Neuronal stem cell (in vitro differentiated cells): Measurements from ENCODE around the gene C11orf21.

ENCODE experiments used
- DNase-seq: peaks from one replicate; pipeline ENCODE4 v3.0.0-alpha.2; 2013; ENCODE audit warnings: low spot score
- H2AFZ ChIP-seq: one replicate; pipeline ENCODE4 v1.6.1; 2013; ENCODE audit warnings: mild to moderate bottlenecking, low read length, inconsistent platforms
- H2AK5ac ChIP-seq: 2 replicates; pipeline ENCODE4 v1.6.1; 2013; ENCODE audit warnings: low read depth, mild to moderate bottlenecking, inconsistent platforms, low read length, moderate library complexity, mixed read lengths
- H2BK120ac ChIP-seq: 2 replicates; pipeline ENCODE4 v1.6.1; 2013; ENCODE audit warnings: low read depth, mild to moderate bottlenecking, inconsistent platforms, low read length, moderate library complexity, mixed read lengths
- H2BK12ac ChIP-seq: one replicate; pipeline ENCODE4 v1.6.1; 2013; ENCODE audit warnings: low read length, inconsistent platforms
- H2BK15ac ChIP-seq: 2 replicates; pipeline ENCODE4 v1.6.1; 2013; ENCODE audit warnings: mild to moderate bottlenecking, low read length, inconsistent platforms, mixed read lengths
- H2BK5ac ChIP-seq: one replicate; pipeline ENCODE4 v1.6.1; 2013; ENCODE audit warnings: inconsistent platforms, mild to moderate bottlenecking, low read length, moderate library complexity
- H3K14ac ChIP-seq: one replicate; pipeline ENCODE4 v1.6.1; 2013; ENCODE audit warnings: low read length, inconsistent platforms
- H3K18ac ChIP-seq: 2 replicates; pipeline ENCODE4 v1.6.1; 2013; ENCODE audit warnings: low read length, inconsistent platforms
- H3K23ac ChIP-seq: 2 replicates; pipeline ENCODE4 v1.6.1; 2013; ENCODE audit warnings: low read depth, mild to moderate bottlenecking, mixed read lengths, low read length, inconsistent platforms; ENCODE audit not compliant: poor library complexity
- H3K27ac ChIP-seq: replicated peaks from 3 replicates; pipeline ENCODE4 v1.5.1; 2013; ENCODE audit warnings: low read length, inconsistent platforms
- H3K27me3 ChIP-seq, 3 experiments: 2 replicates each; pipeline ENCODE4 v1.6.1; 2013; ENCODE audit warnings: low read length in 3 of 3, mild to moderate bottlenecking in 2 of 3, inconsistent platforms in 1 of 3, low read depth in 1 of 3, mixed read lengths in 1 of 3, moderate library complexity in 1 of 3; ENCODE audit not compliant: control insufficient read depth in 3 of 3, insufficient read depth in 3 of 3
- H3K36me3 ChIP-seq, 2 donors: replicated peaks in 1 of 2; 2 replicates each; pipeline ENCODE4 v1.6.1; 2013; ENCODE audit warnings: low read length in 2 of 2; ENCODE audit not compliant: control insufficient read depth in 2 of 2, insufficient read depth in 2 of 2
- H3K4ac ChIP-seq: 2 replicates; pipeline ENCODE4 v1.6.1; 2013; ENCODE audit warnings: inconsistent platforms, mild to moderate bottlenecking, low read length, moderate library complexity
- H3K4me1 ChIP-seq, 2 donors: 1 replicate in 1 of 2; 2 replicates in 1 of 2; pipeline ENCODE4 v1.6.1; 2013; ENCODE audit warnings: low read length in 2 of 2, low read depth in 1 of 2; ENCODE audit not compliant: control insufficient read depth in 2 of 2, insufficient read depth in 1 of 2
- H3K4me2 ChIP-seq: one replicate; pipeline ENCODE4 v1.6.1; 2013; ENCODE audit warnings: mild to moderate bottlenecking, low read length, inconsistent platforms; ENCODE audit not compliant: insufficient read depth, poor library complexity, severe bottlenecking
- H3K4me3 ChIP-seq, 2 donors: 2 replicates each; pipeline ENCODE4 v1.5.1; 2013; ENCODE audit warnings: low read length in 2 of 2, mild to moderate bottlenecking in 2 of 2, inconsistent platforms in 1 of 2, moderate library complexity in 1 of 2
- H3K79me1 ChIP-seq: one replicate; pipeline ENCODE4 v1.6.1; 2013; ENCODE audit warnings: low read depth, mild to moderate bottlenecking, inconsistent platforms, low read length, moderate library complexity
- H3K9ac ChIP-seq: one replicate; pipeline ENCODE4 v1.6.1; 2013; ENCODE audit warnings: mild to moderate bottlenecking, low read depth, low read length, inconsistent platforms; ENCODE audit not compliant: poor library complexity
- H3K9me3 ChIP-seq, 2 donors: replicated peaks in 1 of 2; 2 replicates each; pipeline versions ENCODE3 to v1.6.1; 2013; ENCODE audit warnings: low read length in 2 of 2, mild to moderate bottlenecking in 2 of 2, inconsistent platforms in 1 of 2, low read depth in 1 of 2, mixed read lengths in 1 of 2, moderate library complexity in 1 of 2; ENCODE audit not compliant: control insufficient read depth in 2 of 2, insufficient read depth in 1 of 2
- H4K8ac ChIP-seq: one replicate; pipeline ENCODE4 v1.6.1; 2013; ENCODE audit warnings: low read depth, mild to moderate bottlenecking, inconsistent platforms, low read length, moderate library complexity
- H4K91ac ChIP-seq: one replicate; pipeline ENCODE4 v1.6.1; 2013; ENCODE audit warnings: low read length, low read depth, mild to moderate bottlenecking, inconsistent platforms; ENCODE audit not compliant: poor library complexity
- WGBS, 2 donors: extraction: QIAGEN DNeasy Blood & Tissue Kit; methylation state at CpG; one replicate each; pipeline ENCODE4 v1.1.7; 2013; ENCODE audit warnings: missing lambda C conversion rate in 2 of 2, mixed read lengths in 1 of 2; ENCODE audit not compliant: insufficient read length in 2 of 2, insufficient replicate concordance in 1 of 2; ENCODE audit errors: extremely low coverage in 2 of 2; 5-methylcytosine and 5-hydroxymethylcytosine counted together

C11orf21 gene

DNA sequence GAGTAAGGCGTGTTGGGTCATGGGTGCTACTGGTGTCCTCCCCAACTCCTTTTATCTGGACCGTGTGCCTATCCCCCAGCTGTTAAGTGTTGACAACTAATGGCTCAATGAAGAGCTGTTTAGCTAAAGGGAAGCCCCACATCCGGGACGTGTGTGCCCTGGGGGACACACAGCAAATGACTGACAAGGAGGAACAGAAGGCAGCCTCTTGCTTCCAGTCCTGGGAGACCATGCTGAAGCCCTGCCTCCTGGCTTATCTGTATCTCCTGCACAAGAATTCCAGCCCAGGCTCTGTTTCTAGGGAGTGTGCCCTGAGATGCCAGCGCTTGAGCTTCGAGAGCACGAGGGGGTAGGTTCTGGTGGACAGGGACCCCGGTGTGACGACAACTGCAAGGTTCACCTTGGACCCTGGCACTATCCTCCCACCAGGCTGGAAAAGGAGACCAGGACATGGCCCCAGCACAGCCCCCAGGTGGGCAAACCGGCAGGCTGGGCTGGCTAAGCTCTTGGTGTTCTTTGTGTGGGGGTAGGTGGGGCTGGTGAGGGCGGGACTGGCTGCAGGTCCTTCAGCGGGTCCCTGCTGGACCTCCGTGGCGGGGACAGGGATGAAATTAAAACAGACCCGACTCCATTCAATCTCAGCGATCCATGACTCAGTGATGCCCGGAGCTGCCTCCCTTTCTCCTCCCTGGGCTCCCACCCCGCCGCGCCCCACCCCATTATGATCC is 52.4 kb downstream of the C11orf21 start:
- H3K14ac ChIP-seq, result peak overlapping the region; percentile 56
- H2BK5ac ChIP-seq, result no peak overlapping the region
- peaks cover 0 to under 1% (median 0%) of the 10 kb centered on the region in 3 experiments for H3K27me3 ChIP-seq
- H3K27ac ChIP-seq, result no peak overlapping the region
- H3K9me3 ChIP-seq, result no peaks in the 10 kb centered on the region
- no peaks in the 10 kb centered on the region for H3K36me3 ChIP-seq
- H4K91ac ChIP-seq, result peak overlapping the region; percentile 64
- no peak overlapping the region for H3K9ac ChIP-seq
- H2BK12ac ChIP-seq, result no peak overlapping the region
- no peak overlapping the region for H3K23ac ChIP-seq
- H4K8ac ChIP-seq, result peak overlapping the region; percentile 17
- no peak overlapping the region for H3K4me2 ChIP-seq
- H2BK15ac ChIP-seq, result peak overlapping the region; percentile 85
- H2AK5ac ChIP-seq, result peak overlapping the region; percentile 25
- H3K4me3 ChIP-seq, result no peak overlapping the region
- no peak for DNase-seq
- peaks cover 0 to 10% of the 10 kb centered on the region in 2 donors for H3K4me1 ChIP-seq
- no peak overlapping the region for H2BK120ac ChIP-seq
- no peaks in the 10 kb centered on the region for H3K79me1 ChIP-seq
- peak overlapping the region; percentile 35 for H3K18ac ChIP-seq
- no peak overlapping the region for H3K4ac ChIP-seq
- no peak overlapping the region for H2AFZ ChIP-seq
- WGBS, 2 donors, result no CpG with 5 or more reads among the region's 20 CpGs

DNA sequence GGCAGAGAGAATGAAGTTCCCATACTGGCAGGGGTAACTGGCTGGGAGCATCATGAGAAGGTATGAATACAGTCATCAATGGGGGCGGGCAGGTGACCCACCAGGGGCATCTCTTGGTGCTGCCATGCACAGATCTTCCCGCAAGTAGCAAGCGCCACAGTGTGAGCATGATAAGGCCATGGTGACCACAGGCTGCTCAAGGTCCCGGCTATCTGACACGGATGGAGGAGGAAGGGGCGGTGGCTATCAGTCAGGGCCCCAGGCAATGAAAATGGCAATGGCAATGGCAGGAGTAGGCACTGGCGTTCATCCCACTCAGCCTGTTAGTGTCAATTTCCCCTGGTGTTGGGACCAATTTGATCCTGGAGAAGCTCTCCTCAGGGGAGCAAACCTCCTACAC is 53.0 kb downstream of the C11orf21 start:
- no CpG with 5 or more reads among the region's 7 CpGs for WGBS, 2 donors
- H3K4me2 ChIP-seq, result no peak overlapping the region

DNA sequence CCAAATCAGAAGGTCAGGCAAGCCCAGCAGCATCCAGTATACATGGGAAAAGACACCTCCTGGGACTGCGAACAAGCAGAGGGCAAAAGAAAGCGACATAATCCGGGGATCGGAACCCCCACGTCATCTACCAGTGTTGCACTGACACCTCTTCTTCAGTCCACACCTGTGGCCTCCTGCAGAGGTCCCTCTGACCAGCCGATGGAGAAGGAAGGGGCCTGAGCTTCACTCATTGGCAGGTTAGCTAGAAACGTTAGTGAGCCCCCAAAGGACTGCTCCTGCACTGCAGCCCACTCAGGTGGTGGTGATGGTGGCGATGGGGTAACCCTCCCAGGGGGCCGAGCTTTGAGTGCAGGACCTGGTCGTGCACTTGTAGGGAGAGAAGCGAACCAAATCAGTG is 53.5 kb downstream of the C11orf21 start:
- Histone ChIP-seq H3K79me1 (no peaks in the 10 kb centered on the region), H3K27me3 (peaks cover 0 to 3% (median 0%) of the 10 kb centered on the region in 3 experiments), H3K4me1 (peaks cover 0 to 10% of the 10 kb centered on the region in 2 donors), H3K36me3 (no peaks in the 10 kb centered on the region), H2AFZ (no peak overlapping the region), H3K18ac (no peak overlapping the region), H3K4ac (no peak overlapping the region), H4K91ac (no peak overlapping the region), H3K27ac (no peak overlapping the region), H2BK120ac (no peak overlapping the region), H4K8ac (no peak overlapping the region), H3K9me3 (no peaks in the 10 kb centered on the region), H2BK5ac (no peak overlapping the region), H2BK15ac (no peak overlapping the region), H2AK5ac (peak overlapping the region; percentile 1), H2BK12ac (no peak overlapping the region), H3K23ac (no peak overlapping the region), H3K14ac (no peak overlapping the region), H3K4me3 (no peak overlapping the region), H3K9ac (no peak overlapping the region), H3K4me2 (no peak overlapping the region)
- no CpG with 5 or more reads among the region's 11 CpGs for WGBS, 2 donors
- no peak for DNase-seq

More for the DNA sequence above, 53.0 kb downstream of the C11orf21 start:
- H3K9ac ChIP-seq, result peak overlapping the region; percentile 30
- no peak overlapping the region for H3K4ac ChIP-seq
- H2BK120ac ChIP-seq, result no peak overlapping the region
- no peak for DNase-seq
- no peaks in the 10 kb centered on the region for H3K79me1 ChIP-seq
- no peak overlapping the region for H2AFZ ChIP-seq
- no peaks in the 10 kb centered on the region for H3K9me3 ChIP-seq
- H2BK5ac ChIP-seq, result no peak overlapping the region
- H3K36me3 ChIP-seq, result no peaks in the 10 kb centered on the region
- no peak overlapping the region for H2AK5ac ChIP-seq
- no peak overlapping the region for H2BK12ac ChIP-seq
- H3K27me3 ChIP-seq, result peaks cover 0 to 3% (median 0%) of the 10 kb centered on the region in 3 experiments
- no peak overlapping the region for H3K4me3 ChIP-seq
- H3K14ac ChIP-seq, result no peak overlapping the region
- H3K18ac ChIP-seq, result no peak overlapping the region
- peak overlapping the region; percentile 85 for H2BK15ac ChIP-seq
- no peak overlapping the region for H4K91ac ChIP-seq
- H3K4me1 ChIP-seq, result peaks cover 0 to 10% of the 10 kb centered on the region in 2 donors
- peak overlapping the region; percentile 17 for H4K8ac ChIP-seq
- no peak overlapping the region for H3K27ac ChIP-seq
- H3K23ac ChIP-seq, result no peak overlapping the region

DNA sequence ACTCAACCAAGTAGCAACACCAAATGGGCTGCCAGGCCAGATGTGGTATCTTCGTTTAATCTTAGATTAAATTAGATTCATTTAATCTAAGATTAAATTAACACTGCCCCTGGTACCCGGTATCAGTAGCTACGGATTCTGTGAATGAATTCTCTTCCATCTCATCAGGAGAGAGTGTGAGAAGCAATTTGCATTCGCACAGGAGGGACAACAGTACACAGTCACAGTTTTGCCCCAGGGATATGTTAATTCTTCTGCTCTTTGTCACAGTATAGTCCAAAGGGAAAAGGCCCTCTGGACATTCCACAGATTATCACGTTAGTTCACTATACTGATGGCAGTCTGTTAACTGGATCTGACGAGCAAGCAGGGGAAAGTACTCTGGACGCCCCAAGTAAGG is 54.2 kb downstream of the C11orf21 start:
- Histone ChIP-seq H2BK120ac (no peak overlapping the region), H3K18ac (no peak overlapping the region), H3K4me1 (peaks cover 0 to 10% of the 10 kb centered on the region in 2 donors), H2AFZ (peak overlapping the region; percentile 44), H2BK5ac (no peak overlapping the region), H2AK5ac (no peak overlapping the region), H3K14ac (no peak overlapping the region), H2BK12ac (no peak overlapping the region), H3K36me3 (no peaks in the 10 kb centered on the region), H3K27me3 (peaks cover 0 to 3% (median 0%) of the 10 kb centered on the region in 3 experiments), H3K4ac (no peak overlapping the region), H3K27ac (no peak overlapping the region), H3K23ac (no peak overlapping the region), H3K4me2 (no peak overlapping the region), H3K9ac (no peak overlapping the region), H2BK15ac (no peak overlapping the region), H3K4me3 (no peak overlapping the region), H4K8ac (no peak overlapping the region), H4K91ac (no peak overlapping the region), H3K9me3 (no peaks in the 10 kb centered on the region), H3K79me1 (no peaks in the 10 kb centered on the region)
- DNase-seq, result no peak
- WGBS, 2 donors, result no CpG with 5 or more reads among the region's 7 CpGs
